HG02938 (cell line): Measurements from ENCODE around the gene NSL1.
"Not testable (repeated sequence)": the region's sequence is repeated elsewhere in the genome, so short reads cannot be mapped to it uniquely, and the experiment has no call there.

ENCODE experiments used
- ATAC-seq: cut with Tn5 transposase; IDR thresholded peaks from one replicate; pipeline ENCODE4 v1.9.1; 2021; ENCODE audit warnings: mild to moderate bottlenecking, moderate library complexity; ENCODE audit not compliant: unreplicated experiment

NSL1 gene

DNA sequence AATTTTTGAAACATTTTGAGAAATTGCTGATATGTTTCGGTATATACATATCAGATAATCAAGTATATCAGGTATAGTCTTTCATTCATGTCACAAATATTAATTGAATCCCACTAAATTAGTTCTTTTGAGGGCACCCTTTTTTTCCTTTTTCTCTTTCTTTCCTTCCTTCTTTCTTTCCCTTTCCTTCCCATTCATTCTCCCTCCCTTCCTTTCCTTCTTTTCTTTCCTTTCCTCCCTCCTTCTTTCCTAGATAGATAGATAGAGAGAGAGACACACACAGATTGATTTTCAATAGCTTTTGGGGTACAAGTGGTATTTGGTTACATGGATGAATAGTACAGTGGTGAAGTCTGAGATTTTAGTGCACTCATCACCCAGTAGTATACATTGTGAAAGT lies 5.7 kb downstream of the NSL1 start:
- ATAC-seq: no peak

DNA sequence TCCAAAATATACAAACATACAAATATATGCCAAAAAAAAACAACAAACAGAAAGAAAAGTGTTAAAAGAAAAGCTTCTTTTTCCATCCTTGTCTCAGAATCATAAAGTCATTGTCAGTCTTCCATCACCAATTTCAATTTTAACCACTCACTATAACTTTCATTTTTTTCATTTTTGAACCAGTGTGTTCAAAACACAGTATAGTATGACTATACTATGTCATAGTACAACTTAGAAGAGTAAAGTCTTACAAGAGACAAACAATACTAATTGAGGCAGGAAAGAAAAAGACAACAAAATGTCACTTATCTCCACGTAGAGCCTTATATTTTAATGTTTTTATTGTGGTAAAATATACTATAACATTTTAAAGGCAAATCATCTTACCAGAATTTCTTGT lies 7.6 kb downstream of the NSL1 start:
- no peak for ATAC-seq

- ATAC-seq: no peak
These were observed 9.0 kb downstream of the NSL1 start for GRCh38 chr1:212782422-212783154.

DNA sequence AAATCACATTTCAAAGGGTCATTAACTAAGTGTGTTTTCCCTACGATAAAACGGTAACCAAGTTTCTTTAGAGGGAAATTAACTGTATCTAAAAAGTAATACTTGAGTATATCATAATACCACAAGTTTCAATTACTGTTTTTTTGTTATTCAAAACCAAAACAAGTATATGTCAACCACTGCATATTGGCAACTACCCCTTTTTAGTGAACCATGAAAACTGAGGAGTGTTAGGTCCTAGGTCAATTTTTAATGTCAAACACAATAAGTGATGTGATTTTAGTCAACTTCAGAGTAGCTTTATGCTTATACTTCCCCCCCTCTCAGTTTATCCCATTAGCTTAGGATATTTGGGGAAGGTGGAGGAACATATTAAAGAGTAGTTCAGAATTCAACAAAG lies 10.4 kb downstream of the NSL1 start:
- no peak for ATAC-seq

GRCh38 chr1:212780759-212781158 lies 10.8 kb downstream of the NSL1 start:
- no peak for ATAC-seq

DNA sequence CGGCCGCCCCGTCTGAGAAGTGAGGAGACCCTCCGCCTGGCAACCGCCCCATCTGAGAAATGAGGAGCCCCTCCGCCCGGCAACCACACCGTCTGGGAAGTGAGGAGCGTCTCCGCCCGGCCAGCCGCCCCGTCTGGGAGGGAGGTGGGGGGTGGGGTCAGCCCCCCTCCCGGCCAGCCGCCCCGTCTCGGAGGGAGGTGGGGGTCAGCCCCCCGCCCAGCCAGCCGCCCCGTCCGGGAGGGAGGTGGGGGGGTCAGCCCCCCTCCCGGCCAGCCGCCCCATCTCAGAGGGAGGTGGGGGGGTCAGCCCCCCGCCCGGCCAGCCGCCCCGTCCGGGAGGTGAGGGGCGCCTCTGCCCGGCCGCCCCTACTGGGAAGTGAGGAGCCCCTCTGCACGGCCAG lies 12.5 kb downstream of the NSL1 start:
- ATAC-seq: not testable (repeated sequence)

GRCh38 chr1:212777151-212777550 lies 14.4 kb downstream of the NSL1 start:
- no peak for ATAC-seq

GRCh38 chr1:212775241-212775640 lies 16.3 kb downstream of the NSL1 start:
- no peak for ATAC-seq

DNA sequence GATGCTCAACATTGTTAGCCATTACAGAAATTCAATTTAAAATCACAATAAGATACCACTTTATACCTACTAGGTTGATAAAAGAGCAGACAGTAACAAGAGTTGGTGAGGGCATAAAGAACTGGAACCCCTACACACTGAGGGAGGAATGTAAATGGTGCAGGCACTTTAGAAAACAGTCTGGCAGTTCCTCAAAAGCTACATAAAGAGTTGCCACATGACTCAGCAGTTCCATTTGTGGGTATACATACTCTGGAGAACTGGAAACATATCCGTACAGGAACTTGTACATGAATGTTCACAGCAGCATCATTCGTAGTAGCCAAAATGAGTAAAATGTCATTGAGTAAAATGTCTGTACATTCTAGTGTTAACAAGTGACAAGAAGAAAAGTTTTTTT lies 17.0 kb downstream of the NSL1 start:
- no peak for ATAC-seq

GRCh38 chr1:212773011-212773410 lies 18.6 kb downstream of the NSL1 start:
- ATAC-seq: no peak

- no peak for ATAC-seq
These were observed 20.2 kb downstream of the NSL1 start for GRCh38 chr1:212771341-212771740.

DNA sequence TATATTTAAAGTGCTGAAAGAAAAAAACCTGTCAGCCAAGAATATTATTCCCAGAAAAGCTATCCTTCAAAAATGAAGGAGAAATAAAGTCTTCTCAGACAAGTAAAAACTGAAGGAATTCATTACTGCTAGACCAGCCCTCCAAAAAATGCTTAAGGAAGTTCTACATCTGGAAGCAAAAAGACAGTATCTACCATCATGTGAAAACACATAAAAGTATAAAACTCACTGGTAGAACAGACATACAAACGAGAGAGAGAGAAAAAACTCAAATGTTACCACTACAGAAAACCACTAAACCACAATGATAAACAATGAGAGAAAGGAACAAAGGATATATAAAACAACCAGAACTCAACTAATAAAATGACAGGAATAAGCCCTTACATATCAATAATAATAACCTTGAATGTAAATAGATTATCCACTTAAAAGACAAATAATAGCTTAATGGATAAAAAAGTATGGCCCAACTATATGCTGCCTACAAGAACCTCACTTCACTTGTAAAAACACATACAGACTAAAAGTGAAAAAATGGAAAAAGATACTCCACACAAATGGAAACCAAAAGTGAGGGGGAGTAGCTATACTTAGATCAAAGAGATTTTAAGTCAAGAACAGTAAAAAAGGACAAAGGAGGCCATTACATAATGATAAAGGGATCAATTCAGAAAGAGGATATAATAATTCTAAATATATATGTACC lies 22.0 kb downstream of the NSL1 start:
- no peak for ATAC-seq

DNA sequence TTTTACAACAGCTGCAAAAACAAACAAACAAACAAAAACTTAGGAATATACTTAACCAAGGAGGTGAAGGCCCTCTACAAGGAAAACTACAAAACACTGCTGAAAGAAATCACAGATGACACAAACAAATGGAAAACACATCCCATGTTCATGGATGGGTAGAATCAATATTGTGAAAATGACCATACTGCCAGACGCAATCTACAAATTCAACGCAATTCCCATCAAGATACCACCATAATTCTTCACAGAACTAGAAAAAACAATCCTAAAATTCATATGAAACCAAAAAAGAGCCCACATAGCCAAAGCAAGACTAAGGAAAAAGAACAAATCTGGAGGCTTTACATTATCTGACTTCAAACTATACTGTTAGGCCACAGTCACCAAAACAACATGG lies 24.8 kb downstream of the NSL1 start:
- ATAC-seq: not testable (repeated sequence)

GRCh38 chr1:212764718-212765281 lies 26.8 kb downstream of the NSL1 start:
- ATAC-seq: not testable (repeated sequence)

- no peak for ATAC-seq
These were observed 28.7 kb downstream of the NSL1 start for GRCh38 chr1:212762839-212763238.

GRCh38 chr1:212762234-212762633 lies 29.3 kb downstream of the NSL1 start:
- no peak for ATAC-seq

DNA sequence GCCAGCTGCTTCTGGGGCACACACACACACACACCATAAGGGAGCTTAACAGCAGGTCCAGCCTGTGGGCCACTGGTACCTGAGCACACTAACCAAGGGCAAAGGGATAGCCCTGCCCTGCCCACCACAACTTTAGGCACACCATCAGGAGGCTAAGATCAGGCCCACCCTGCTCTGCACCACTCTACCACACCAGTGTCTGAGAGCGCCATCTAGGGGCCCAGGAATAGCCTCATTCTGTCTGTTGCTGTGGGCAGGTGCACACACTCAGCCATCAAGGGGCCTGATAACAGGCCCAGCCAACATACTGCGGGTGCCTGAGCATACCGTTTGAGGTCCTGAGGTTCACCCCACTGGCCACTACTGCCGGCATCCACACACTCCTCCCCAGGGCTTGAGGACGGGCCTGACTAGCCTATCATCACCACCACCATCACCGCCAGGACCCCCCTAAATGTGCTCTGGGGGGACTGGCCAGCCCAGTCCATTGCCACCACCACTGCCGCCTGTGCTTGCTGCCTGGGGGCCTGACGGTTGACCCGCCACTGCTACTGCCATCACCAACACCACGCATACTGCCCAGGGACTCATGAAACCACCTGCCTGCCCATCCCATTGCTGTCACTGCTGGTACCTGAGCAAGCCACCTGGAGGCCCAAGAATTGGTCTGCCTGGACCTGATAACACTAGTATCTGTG lies 31.3 kb downstream of the NSL1 start:
- no peak for ATAC-seq

- ATAC-seq: no peak
These were observed 31.9 kb downstream of the NSL1 start for GRCh38 chr1:212759683-212760082.

DNA sequence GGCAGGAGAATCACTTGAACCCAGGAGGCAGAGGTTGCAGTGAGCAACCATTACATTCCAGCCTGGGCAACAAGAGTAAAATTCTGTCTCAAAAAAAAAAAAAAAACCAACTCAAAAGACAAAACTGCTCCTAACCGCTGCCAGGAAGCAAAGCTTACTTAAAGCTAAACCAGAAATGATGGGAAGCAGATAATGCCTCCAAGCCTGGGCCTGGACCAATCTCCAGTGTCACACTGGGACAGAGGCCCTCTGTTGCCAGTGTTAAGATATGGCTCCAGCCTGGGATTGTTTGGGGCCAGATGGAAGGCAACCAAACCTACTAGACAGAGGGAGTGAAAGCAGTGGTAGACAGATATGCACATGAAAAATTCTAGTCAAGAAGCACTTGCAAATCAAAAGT lies 36.9 kb downstream of the NSL1 start:
- no peak for ATAC-seq

- ATAC-seq: peak; percentile 41
These were observed 37.4 kb downstream of the NSL1 start for GRCh38 chr1:212754193-212754592.

DNA sequence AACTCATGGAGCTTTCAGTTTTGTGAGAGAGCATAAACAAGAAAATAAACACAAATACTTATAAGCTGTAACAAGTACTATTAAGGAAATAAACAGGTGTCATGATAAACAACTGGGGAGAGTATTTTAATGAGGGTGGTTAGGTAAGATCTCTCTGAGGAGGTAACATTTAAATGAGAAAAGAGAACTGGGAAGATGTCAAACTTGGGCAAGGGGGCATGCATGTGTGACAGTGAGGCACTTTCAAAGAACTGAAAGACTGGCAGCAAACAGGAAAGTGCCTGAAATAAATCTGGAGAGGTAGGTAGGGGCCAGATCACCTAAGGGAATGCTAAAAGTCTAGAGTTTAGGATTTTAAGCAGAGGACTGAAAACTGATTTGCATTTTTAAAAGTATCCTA lies 37.8 kb downstream of the NSL1 start:
- no peak for ATAC-seq
